GM23248 (cell line): Measurements from ENCODE around the gene SDHB.

Experiments
- EZH2 ChIP-seq: fragments of 200-600 bp; sonication (generic); IDR thresholded peaks from 2 replicates; pipeline ENCODE4 v1.6.1; 2018; ENCODE audit warnings: antibody characterized with exemption, mild to moderate bottlenecking; ENCODE audit not compliant: insufficient read depth, poor library complexity, severe bottlenecking
- EZH2phosphoT487 ChIP-seq: fragments of 200-600 bp; sonication (generic); IDR thresholded peaks from 2 replicates; pipeline ENCODE4 v1.6.1; 2018; ENCODE audit warnings: antibody characterized with exemption, moderate library complexity, mild to moderate bottlenecking, low read depth; ENCODE audit not compliant: insufficient read depth

DNA sequence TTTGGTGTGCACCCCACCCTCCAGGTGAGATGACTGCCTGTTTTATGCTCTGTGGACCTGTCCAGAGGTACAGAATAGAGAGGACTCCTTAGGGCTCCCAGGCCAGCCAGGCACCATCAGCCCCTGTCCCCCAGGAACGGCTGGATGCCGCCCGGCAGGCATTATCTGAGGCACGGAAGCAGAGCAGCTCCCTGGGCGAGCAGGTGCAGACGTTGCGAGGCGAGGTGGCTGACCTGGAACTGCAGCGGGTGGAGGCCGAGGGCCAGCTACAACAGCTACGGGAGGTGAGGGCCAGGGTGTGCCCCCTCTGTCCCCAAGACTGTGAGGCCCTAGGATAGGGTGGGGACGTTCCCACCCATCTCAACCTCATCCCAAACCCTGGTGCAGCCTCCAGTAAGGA lies 84.2 kb downstream of the SDHB start:
- TF ChIP-seq EZH2 (no peak), EZH2phosphoT487 (no peak)
